Stomach (tissue), 9 donors: ENCODE results near the gene KIR2DL1. TPM values are rescaled to one million over a fixed set of nuclear protein-coding genes. Genes with fewer than 3 reads are reported as not detected.
"Not testable (repeated sequence)": the region's sequence is repeated elsewhere in the genome, so short reads cannot be mapped to it uniquely, and the experiment has no call there.

Experiments
- DNase-seq, 2 donors: peaks; one replicate each; pipeline versions ENCODE4 v3.0.0 to v3.0.0-alpha.2; 2013 to 2019
- H3K27ac ChIP-seq, 5 donors: fragments of 200-600 bp in 4 of 5; sonication (generic) in 4 of 5; one replicate each; pipeline ENCODE4 v1.5.1; 2013 to 2019; ENCODE audit warnings: mild to moderate bottlenecking in 1 of 5, moderate library complexity in 1 of 5
- H3K27me3 ChIP-seq, 3 donors: fragments of 200-600 bp; sonication (generic); one replicate each; pipeline ENCODE4 v1.5.1; 2017 to 2019; ENCODE audit warnings: mixed run types in 1 of 3
- H3K36me3 ChIP-seq, 4 donors: fragments of 200-600 bp; sonication (generic); 1 replicate in 3 of 4; 2 replicates in 1 of 4; pipeline ENCODE4 v1.5.1; 2016 to 2019
- H3K4me1 ChIP-seq, 4 donors: fragments of 200-600 bp; sonication (generic); one replicate each; pipeline ENCODE4 v1.5.1; 2016 to 2019
- H3K4me3 ChIP-seq, 4 donors: fragments of 200-600 bp; sonication (generic) in 3 of 4; one replicate each; pipeline ENCODE4 v1.5.1; 2016 to 2019; ENCODE audit warnings: mild to moderate bottlenecking in 1 of 4
- H3K9me3 ChIP-seq, 4 donors: fragments of 200-600 bp; sonication (generic); one replicate each; pipeline ENCODE4 v1.5.1; 2016 to 2019
- EP300 ChIP-seq: sonication (generic); formaldehyde crosslinking; IDR thresholded peaks from one replicate; pipeline ENCODE4 v1.6.1; 2017; ENCODE audit warnings: antibody characterized with exemption
- POLR2A ChIP-seq, 4 donors: fragments of 450-650 bp; IDR thresholded peaks; one replicate each; pipeline ENCODE4 v1.6.1; 2016; ENCODE audit warnings: antibody characterized with exemption in 4 of 4, control low read depth in 2 of 4, mild to moderate bottlenecking in 1 of 4, moderate library complexity in 1 of 4
- POLR2AphosphoS5 ChIP-seq, 3 donors: sonication (generic); formaldehyde crosslinking; IDR thresholded peaks; one replicate each; pipeline ENCODE4 v1.6.1; 2016; ENCODE audit warnings: antibody characterized with exemption in 3 of 3
- WGBS, 5 donors: extraction: QIAGEN DNeasy Blood & Tissue Kit in 3 of 5; methylation state at CpG; one replicate each; pipeline versions ENCODE4 v1.1.5 to v1.1.7; 2013 to 2018; 5-methylcytosine and 5-hydroxymethylcytosine counted together
- intact Hi-C: fragments of 100-400 bp; cut with DNase I; formaldehyde crosslinking; loops from one replicate; pipeline ENCODE4 v1.15.1; 2023; ENCODE audit warnings: low total_unique reads
- polyA plus RNA-seq, 3 donors: library from polyadenylated mRNA; stranded (reverse); fragments of 200-250 nt; gene quantifications; one replicate each; pipeline ENCODE4 v1.2.3, GENCODE V29; 2013
- total RNA-seq, 5 donors: library from RNA; depleted of rRNA; stranded (reverse); fragments of >200 nt; gene quantifications; one replicate each; pipeline versions ENCODE4 v1.1.0 to v1.2.3, GENCODE V29; 2014 to 2016
- TF ChIP-seq, protein P1 (sequence below), 7 experiments: fragments of 450-650 bp in 4 of 7; fragments of 200-600 bp in 3 of 7; sonication (generic) in 3 of 7; IDR thresholded peaks; one replicate each; pipeline ENCODE4 v1.5.1; 2016 to 2019; ENCODE audit warnings: antibody characterized with exemption in 7 of 7, control low read depth in 2 of 7, mild to moderate bottlenecking in 1 of 7
- donor health status: healthy with polysubstance abuse.
- donor health status: Bipolar disorder and iron deficiency.
- donor health status: healthy.

Gene KIR2DL1
- total and polyA plus RNA-seq, 8 donors: not detected

DNA sequence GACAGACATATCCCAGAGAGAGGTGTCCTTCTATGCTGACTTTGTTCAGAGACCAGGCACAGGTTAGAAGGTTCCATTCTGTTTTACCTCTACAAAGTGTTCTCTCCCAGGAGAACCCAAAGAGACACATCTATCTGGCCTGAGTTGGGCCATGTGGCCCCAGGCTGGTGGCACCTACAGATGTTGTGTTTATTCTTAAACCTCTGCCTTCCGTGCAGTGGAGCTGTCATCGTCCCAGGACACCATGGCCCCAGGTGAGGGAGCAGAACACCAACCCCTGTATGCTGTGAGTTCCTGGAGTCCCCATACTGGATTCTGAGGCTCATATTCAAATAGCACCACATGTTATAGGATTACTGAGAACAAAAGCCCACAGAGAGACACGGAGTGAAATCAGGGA is 41.4 kb upstream of the KIR2DL1 start:
- H3K36me3 ChIP-seq: no peaks in the 10 kb centered on the region
- no peak overlapping the region for H3K4me3 ChIP-seq
- no peak for DNase-seq
- H3K4me1 ChIP-seq: no peaks in the 10 kb centered on the region
- H3K27ac ChIP-seq: no peak overlapping the region
- intact Hi-C loops: no loop called here
- H3K27me3 ChIP-seq: peaks cover 0 to 9% (median 0%) of the 10 kb centered on the region in 3 donors
- no peak for TF ChIP-seq POLR2A (IDR thresholded peaks at IDR 0.05)
- no peak for TF ChIP-seq EP300
- no peak for TF ChIP-seq POLR2AphosphoS5 (IDR thresholded peaks at IDR 0.05)
- TF ChIP-seq, protein P1, sequence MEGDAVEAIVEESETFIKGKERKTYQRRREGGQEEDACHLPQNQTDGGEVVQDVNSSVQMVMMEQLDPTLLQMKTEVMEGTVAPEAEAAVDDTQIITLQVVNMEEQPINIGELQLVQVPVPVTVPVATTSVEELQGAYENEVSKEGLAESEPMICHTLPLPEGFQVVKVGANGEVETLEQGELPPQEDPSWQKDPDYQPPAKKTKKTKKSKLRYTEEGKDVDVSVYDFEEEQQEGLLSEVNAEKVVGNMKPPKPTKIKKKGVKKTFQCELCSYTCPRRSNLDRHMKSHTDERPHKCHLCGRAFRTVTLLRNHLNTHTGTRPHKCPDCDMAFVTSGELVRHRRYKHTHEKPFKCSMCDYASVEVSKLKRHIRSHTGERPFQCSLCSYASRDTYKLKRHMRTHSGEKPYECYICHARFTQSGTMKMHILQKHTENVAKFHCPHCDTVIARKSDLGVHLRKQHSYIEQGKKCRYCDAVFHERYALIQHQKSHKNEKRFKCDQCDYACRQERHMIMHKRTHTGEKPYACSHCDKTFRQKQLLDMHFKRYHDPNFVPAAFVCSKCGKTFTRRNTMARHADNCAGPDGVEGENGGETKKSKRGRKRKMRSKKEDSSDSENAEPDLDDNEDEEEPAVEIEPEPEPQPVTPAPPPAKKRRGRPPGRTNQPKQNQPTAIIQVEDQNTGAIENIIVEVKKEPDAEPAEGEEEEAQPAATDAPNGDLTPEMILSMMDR (IDR thresholded peaks at IDR 0.05): no peak
- peaks cover 0 to 8% (median 0%) of the 10 kb centered on the region in 4 donors for H3K9me3 ChIP-seq
- 38 to 59% (median 48%) methylated on average over 3 of the region's 3 CpGs for WGBS, 5 donors

DNA sequence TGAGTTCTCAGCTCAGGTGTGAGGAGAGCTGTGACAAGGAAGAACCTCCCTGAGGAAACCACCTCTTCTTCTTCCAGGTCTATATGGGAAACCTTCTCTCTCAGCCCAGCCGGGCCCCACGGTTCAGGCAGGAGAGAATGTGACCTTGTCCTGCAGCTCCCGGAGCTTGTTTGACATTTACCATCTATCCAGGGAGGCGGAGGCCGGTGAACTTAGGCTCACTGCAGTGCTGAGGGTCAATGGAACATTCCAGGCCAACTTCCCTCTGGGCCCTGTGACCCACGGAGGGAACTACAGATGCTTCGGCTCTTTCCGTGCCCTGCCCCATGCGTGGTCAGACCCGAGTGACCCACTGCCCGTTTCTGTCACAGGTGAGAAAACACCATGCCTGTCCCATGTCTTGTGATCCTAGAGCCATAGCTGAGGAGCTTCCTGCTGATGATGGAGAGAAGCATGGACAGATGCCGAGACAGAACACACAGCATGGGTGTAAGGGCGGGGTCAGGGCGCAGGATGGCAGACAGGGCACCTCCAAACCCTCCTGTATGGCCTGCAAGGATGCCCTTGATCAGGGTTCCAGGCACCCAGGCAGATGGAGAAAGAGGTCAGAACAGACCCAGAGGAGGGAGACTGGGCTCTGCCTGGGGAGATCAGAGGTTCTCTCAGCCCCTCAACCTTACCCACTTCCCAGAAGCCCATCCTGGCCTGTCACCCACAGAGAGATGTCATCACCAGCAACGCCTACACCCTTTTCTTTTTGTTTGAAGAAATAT is 40.0 kb upstream of the KIR2DL1 start:
- Histone ChIP-seq H3K36me3 (no peaks in the 10 kb centered on the region), H3K9me3 (peaks cover 0 to 6% (median 0%) of the 10 kb centered on the region in 4 donors), H3K4me1 (no peaks in the 10 kb centered on the region), H3K27me3 (peaks cover 0 to 9% (median 0%) of the 10 kb centered on the region in 3 donors), H3K4me3 (no peak overlapping the region), H3K27ac (no peak overlapping the region)
- DNase-seq: no peak
- WGBS, 5 donors: 63 to 74% (median 70%) methylated on average over 13 to 15 of the region's 15 CpGs
- TF ChIP-seq EP300 (no peak), POLR2A (IDR thresholded peaks at IDR 0.05) (no peak), POLR2AphosphoS5 (IDR thresholded peaks at IDR 0.05) (no peak)
- TF ChIP-seq, protein P1 (IDR thresholded peaks at IDR 0.05): no peak
- intact Hi-C loops: no loop called here

DNA sequence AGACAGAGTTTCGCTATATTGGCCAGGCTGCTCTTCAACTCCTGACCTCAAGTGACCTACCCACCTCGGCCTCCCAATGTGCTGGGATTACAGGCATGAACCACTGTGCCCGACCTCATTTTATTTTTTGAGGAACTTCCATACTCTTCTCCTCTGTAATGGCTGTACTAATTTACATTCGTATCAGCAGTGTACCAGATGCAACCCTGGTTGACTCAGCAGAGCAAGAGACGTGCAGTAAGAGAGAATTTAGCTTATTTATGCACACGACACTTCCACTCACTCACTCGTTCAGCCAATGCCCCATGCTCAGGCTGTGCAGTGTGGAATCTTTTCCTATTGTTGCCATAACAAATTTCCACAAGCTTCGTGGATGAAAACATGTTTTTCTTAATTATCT is 38.4 kb upstream of the KIR2DL1 start:
- Histone ChIP-seq H3K36me3 (no peaks in the 10 kb centered on the region), H3K27ac (no peak overlapping the region), H3K4me3 (no peak overlapping the region), H3K9me3 (peaks cover 0 to 7% (median 0%) of the 10 kb centered on the region in 4 donors), H3K4me1 (no peaks in the 10 kb centered on the region), H3K27me3 (peaks cover 0 to 14% (median 0%) of the 10 kb centered on the region in 3 donors)
- intact Hi-C loops: no loop called here
- WGBS, 5 donors: 52 to 58% (median 57%) methylated on average over 8 of the region's 8 CpGs
- DNase-seq: no peak
- TF ChIP-seq POLR2A (IDR thresholded peaks at IDR 0.05) (no peak), EP300 (no peak), POLR2AphosphoS5 (IDR thresholded peaks at IDR 0.05) (no peak)
- TF ChIP-seq, protein P1 (IDR thresholded peaks at IDR 0.05): no peak

DNA sequence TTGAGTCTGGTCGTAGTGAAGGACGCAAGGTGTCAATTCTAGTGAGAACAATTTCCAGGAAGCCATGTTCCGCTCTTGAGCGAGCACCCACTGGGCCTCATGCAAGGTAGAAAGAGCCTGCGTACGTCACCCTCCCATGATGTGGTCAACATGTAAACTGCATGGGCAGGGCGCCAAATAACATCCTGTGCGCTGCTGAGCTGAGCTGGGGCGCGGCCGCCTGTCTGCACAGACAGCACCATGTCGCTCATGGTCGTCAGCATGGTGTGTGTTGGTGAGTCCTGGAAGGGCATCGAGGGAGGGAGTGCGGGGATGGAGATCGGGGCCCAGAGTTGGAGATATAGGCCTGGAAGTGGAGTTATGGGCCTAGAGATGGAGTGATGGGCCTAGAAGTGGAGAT is 31.3 kb upstream of the KIR2DL1 start, which contains the start of gene KIR2DL3:
TSS of gene KIR2DL3 (plus strand) at position 208 of the 400 bp plus-strand sequence. CDS start at position 241, 33 bp downstream.
- not testable (repeated sequence) for H3K27ac ChIP-seq, DNase-seq
- WGBS, 5 donors: 87 to 91% (median 88%) methylated on average over 14 to 16 of the region's 16 CpGs

DNA sequence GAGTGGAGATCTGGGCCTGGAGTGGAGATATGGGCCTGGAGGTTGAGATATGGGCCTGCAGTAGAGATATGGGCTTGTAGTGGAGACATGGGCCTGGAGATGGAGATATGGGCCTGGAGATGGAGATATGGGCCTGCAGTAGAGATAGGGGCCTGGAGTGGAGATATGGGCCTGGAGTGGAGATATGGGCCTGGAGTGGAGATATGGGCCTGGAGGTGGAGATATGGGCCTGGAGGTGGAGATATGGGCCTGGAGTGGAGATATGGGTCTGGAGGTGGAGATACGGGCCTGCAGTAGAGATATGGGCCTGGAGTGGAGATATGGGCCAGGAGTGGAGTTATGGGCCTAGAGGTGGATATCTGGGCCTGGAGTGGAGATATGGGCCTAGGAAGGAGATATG is 30.9 kb upstream of the KIR2DL1 start:
- 49 to 75% (median 60%) methylated on average over 1 of the region's 1 CpG for WGBS, 5 donors
- no peaks in the 10 kb centered on the region for H3K4me1 ChIP-seq
- no peak for TF ChIP-seq POLR2AphosphoS5 (IDR thresholded peaks at IDR 0.05)
- TF ChIP-seq, protein P1 (IDR thresholded peaks at IDR 0.05): no peak
- TF ChIP-seq POLR2A (IDR thresholded peaks at IDR 0.05): no peak
- no peak for TF ChIP-seq EP300

More for the DNA sequence above, 31.3 kb upstream of the KIR2DL1 start, which contains the start of gene KIR2DL3:
- H3K27me3 ChIP-seq, intact Hi-C loops, H3K36me3 ChIP-seq, H3K9me3 ChIP-seq, H3K4me3 ChIP-seq, H3K4me1 ChIP-seq: not testable (repeated sequence)

More for the DNA sequence above, 30.9 kb upstream of the KIR2DL1 start:
- Histone ChIP-seq H3K9me3 (peaks cover 0 to 7% (median 0%) of the 10 kb centered on the region in 4 donors), H3K27me3 (peaks cover 0 to 6% (median 0%) of the 10 kb centered on the region in 3 donors), H3K36me3 (no peaks in the 10 kb centered on the region), H3K27ac (no peak overlapping the region), H3K4me3 (no peak overlapping the region)
- DNase-seq: no peak
- intact Hi-C loops: no loop called here
